ENCODE results near the gene C5orf15.

- TF ChIP-seq CTCF (IDR thresholded peaks at IDR 0.05; ENCODE audit: low read depth, low read length) (no peak), EZH2phosphoT487 (IDR thresholded peaks at IDR 0.05; ENCODE audit: low read depth) (no peak)
Measured at GRCh38 chr5:133933169-133933509, 35.3 kb downstream of the C5orf15 start.
